Left kidney (tissue), 8 donors: ENCODE data around the gene FAM110C. TPM values are rescaled to one million over a fixed set of nuclear protein-coding genes. Genes with fewer than 3 reads are reported as not detected.
"Not testable (repeated sequence)": the region's sequence is repeated elsewhere in the genome, so short reads cannot be mapped to it uniquely, and the experiment has no call there.

ENCODE experiments used
- DNase-seq: peaks from one replicate; pipeline ENCODE4 v3.0.0-alpha.2; 2013
- long read RNA-seq, 8 donors: transcript quantifications; one replicate each; lab custom pipeline, GENCODE V29; 2026
- polyA plus RNA-seq: library from polyadenylated mRNA; unstranded; fragments of 120-200 nt; gene quantifications from one replicate; pipeline ENCODE4 v1.2.1, GENCODE V29; 2013; ENCODE audit not compliant: insufficient read length

Gene FAM110C, protein sequence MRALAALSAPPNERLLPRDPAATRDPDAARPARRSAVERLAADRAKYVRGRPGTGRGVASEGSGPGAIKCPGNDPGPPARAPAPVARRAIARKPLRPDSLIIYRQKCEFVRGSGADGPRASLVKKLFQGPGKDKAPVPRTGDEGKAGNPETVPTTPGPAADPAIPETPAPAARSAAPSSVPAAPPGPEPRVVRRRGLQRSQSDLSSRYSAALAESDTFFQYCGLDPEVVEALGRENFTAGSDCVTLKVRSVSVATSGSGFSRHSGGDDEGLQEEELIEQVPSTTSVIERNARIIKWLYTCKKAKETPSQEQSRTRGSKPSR
- polyA plus RNA-seq, result 15.4 TPM
- long read RNA-seq, donor 1, partial matches to known transcripts, result 0 of 4 reads
- long read RNA-seq, donor 1, other reads (novel, unspliced or antisense), result 0 of 4 reads
- long read RNA-seq, donor 2, partial matches to known transcripts, result 0 of 1 reads
- long read RNA-seq, donor 2, other reads (novel, unspliced or antisense), result 0 of 1 reads
- long read RNA-seq, donor 3, result 0 reads
- long read RNA-seq, donor 4, result 0 reads
- long read RNA-seq, donor 5, transcript FAM110C-201 (2 exons, 3,760 nt), result major isoform, 5 of 5 reads
- long read RNA-seq, donor 5, partial matches to known transcripts, result 0 of 5 reads
- long read RNA-seq, donor 5, other reads (novel, unspliced or antisense), result 0 of 5 reads
- long read RNA-seq, donor 6, partial matches to known transcripts, result 0 of 5 reads
- long read RNA-seq, donor 6, other reads (novel, unspliced or antisense), result 0 of 5 reads
- long read RNA-seq, donor 7, partial matches to known transcripts, result 0 of 4 reads
- long read RNA-seq, donor 7, other reads (novel, unspliced or antisense), result 0 of 4 reads
- long read RNA-seq, donor 8, partial matches to known transcripts, result 0 of 2 reads
- long read RNA-seq, donor 8, other reads (novel, unspliced or antisense), result 0 of 2 reads

DNA sequence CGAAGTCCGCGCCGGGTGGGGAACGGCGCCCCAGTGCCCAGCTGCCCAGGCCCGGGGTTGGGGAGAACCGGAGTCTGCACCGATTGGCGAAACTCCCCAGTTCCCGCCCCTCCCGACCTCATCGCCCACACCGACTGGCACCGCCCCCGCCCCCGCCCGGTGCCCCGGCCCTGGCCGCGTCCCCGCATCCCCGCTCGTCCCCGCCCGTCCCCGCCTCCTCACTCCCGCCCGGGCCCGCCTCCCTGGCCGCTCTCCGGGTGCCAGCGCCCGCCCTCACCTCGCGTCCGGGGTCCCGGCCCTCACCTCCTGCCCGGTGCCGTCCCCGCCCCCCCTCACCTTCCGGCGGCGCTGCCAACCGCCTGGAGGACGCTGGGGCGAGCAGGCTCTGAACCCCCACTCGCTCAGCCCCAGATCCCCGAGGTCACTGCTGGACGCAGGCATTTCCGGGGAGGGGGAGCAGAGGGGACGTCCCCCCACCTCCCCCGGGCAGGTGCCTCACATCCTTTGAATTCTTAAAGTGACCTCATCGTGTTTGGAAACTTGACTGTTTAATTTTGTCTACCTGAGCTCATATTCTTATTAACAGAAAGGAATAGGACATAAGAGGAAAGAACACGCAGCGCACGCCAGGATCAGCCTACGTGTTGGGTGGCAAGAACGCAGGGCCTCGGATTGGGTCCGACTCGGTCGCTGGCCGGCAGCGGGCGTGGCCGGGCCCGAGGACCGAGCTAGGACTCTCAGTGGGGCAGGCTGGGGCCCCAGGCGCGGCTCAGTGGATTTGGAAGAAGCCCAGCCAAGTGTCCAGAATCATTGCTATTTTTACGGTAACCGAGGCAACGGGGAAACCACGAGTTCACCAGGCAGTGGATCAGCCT, at the start of gene FAM110C:
FAM110C (minus strand) TSS at position 35 of the 875 bp plus-strand sequence. CDS start 120 bp downstream, outside the sequence.
- no peak for DNase-seq

DNA sequence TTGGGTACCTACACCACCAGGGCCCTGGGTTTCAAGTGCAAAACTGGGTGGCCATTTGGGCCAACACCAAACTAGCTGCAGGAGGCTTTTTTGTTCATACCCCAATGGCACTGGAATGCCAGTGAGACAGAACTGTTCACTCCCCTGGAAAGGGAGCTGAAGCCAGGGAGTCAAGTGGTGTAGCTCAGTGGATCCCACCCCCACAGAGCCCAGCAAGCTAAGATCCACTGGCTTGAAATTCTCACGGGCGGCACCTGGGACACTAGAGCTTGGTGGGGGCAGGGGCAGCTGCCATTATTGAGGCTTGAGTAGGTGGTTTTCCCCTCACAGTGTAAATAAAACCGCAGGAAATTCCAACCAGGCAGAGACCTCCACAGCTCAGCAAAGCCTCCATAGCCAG, 46.0 kb upstream of the FAM110C start:
- DNase-seq, result no peak

DNA sequence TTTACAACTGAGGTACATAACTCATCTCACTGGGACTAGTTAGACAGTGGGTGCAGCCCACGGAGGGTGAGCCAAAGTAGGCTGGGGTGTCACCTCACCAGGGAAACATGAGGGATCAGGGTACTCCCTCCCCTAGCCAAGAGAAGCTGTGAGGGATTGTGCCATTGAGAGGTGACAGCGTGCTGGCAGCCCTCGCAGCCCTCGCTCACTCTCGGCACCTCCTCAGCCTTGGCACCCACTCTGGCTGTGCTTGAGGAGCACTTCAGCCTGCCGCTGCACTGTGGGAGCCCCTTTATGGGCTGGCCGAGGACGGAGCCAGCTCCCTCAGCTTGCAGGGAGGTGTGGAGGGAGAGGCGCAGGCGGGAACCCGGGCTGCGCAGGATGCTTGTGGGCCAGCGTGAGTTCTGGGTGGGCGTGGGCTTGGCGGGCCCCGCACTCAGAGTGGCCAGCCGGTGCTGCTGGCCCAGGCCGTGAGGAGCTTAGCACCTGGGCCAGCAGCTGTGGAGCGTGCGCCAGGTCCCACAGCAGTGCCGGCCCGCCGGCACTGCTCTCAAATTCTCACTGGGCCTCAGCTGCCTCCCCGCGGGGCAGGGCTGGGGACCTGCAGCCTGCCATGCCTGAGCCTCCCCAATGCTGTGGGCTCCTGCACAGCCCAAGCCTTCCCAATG, 44.5 kb upstream of the FAM110C start:
- DNase-seq, result no peak

DNA sequence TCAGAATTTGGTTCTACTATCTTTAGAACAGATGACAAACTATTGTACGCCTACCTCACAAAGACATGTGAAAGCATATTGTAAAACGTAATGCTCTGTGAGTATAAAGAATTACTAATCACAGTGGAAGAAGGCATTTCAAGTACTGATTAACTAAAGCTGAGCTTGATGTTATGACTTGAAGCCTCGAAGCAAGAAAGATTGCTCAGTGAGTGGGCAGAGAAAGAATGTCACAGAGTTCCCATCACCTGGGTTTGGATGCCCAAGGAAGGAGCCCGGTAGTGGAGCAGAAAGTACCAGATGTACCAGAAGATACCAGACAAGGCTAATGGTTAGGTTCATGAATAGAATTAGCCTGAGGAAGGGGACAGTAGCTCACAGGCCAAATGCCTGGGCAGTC, 39.5 kb upstream of the FAM110C start:
- DNase-seq, result no peak

DNA sequence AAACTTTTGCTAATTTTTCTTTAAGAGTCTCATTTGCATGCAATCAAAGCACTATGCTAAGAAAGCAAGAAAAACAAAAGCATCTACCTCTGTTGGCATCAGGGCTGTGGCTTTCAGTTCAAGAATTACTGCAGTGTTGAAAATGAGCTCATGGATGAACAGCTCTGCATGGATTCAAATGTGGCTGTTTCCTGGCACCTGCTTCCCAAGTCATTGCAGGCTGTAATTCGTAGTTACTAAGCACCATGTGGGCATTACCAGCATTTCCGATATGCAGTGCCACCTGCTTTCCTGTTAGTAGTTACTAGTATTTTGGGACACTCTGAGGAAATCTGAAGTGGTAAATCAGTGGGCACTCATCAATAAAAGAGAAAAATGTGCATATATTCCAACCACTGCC, 37.8 kb upstream of the FAM110C start:
- no peak for DNase-seq

DNA sequence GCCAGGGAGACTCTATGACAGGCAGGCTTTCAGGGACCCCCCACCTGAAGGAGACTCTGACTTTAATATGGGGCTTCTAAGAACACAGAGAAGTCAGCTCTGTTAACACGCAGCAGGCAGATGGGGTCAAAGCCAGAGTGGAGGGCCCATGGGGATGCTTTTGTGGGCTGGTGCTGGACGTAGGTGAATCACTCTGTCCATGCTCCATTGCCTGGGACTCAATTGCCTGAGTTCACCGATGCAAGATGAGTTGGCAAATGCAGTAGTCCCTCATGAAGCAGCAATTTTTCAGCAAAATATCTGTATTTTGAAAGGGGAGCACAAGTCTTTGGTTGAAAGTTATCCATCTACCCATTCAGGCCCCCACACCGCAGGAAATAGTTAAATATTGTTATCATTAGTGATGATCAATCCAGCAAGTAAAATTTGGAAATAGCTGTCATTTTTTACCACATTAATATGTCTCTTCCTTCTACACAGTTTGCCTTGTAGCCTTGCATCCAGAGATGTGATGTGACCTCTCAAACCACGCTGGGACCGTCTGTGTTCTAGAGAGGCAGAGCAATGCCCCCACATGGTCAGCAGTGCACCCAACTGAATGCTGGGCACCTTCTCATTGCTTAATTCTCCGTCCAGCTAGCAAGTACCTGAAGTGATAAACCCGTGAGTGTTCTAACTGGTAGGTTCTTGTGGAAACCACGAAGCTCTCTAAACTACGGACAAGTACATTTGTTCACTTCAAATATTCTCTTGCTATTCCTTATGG, 34.8 kb upstream of the FAM110C start:
- no peak for DNase-seq

DNA sequence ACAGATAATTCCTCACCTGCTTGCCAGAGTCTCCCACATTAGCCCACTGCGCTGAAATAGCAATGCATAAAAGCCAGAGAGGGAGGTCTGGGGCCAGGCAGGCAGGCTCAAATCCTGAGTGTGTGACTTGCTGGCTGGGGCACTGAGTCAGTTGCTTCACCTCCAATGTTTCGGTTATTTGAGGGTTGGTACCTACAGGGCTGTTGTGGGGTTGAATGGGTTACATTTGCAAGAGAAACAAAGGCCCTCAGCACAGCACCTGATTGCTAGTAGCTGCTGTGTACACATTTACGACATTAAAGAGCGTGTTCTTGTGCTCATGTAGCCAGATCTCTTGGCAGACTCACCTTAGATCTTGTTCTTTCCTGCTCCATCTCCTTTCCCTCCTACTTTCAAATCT, 34.1 kb upstream of the FAM110C start:
- no peak for DNase-seq

DNA sequence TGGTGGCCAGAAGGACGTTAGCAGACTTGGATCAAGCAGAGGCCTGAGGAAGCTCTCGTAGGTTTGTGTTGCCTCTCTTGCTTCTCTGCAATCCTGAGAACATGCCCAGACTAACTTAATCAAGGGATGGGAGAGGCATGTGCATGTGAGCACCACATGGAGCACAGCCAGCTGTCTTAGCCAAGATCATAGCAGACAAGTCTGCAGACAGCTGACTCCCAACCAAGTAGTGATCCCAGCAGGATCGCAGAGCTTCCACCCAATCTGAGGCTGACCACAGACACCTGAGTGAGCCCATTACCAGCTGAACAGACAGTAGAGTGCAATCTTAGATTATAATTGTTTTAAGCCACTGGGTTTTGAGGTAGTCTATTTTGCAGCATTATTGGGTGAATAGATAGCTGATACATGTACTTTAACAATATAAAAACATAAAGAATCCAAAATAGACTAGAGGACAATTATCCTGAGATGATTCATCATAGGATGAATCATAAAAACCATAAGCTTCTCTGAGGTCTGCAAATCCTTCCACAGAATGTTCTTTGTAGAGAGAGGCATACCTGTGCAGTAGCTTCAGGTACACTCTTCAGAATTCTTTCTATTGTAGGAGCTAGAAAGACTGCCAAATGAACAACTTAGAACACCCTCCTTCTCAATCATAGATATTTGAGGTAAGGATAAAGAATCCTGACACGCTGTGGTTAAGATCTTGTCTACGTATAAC, 25.2 kb upstream of the FAM110C start:
- DNase-seq, result no peak

DNA sequence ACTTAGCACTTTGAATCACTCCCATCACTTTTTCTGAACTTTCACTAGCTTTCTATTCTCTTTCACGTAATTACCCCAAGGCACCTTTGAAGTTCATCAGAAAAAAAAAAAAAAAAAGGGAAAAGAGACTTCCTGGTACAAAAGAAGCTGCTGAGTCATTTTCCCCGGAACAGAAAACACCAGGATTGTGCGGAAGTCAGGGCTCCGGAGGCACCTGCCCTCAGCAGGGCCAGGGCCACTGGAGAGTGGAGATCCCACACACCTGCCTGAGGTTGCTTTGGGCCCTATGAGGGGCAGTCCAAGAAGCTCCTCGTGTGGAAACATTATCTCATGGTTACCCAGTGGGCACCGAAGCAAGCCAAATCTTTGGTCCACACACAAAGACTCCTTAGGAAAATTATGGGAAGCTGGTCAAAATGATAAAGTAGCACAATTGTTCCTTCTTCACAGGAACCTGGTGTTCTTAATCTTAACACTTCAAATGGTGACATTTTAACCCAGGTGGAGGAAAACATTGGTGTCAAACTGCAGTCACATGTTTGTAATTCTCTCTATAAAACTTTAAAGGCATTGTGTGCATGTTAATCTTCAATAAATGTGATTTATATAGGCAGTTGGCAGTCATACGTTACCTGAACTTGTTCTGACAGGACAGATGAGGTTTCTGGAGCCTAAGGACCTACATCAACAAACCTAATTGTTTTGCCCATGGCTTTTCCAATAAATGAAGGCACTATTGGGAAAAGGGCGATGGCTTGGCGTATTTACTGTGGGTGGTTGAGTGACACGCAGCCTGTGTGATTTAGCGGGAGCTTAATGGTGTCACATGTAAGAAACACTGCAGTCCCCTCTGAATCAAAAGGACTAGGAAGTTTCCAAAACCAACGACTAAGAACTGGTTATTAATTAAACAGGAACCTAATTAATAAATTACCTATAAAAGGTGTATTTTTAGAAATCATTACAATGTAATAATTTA, 23.4 kb upstream of the FAM110C start:
- no peak for DNase-seq

DNA sequence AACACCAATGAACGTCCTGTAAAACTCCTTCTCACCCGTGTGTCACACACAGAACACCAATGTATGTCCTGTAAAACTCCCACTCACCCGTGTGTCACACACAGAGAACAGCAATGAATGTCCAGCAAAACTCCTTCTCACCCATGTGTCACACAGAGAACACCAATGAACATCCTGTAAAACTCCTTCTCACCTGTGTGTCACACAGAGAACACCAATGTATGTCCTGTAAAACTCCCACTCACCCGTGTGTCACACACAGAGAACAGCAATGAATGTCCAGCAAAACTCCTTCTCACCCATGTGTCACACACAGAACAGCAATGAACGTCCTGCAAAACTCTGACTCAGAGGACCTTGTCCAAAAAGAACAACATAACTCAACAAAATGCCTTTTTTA, 22.3 kb upstream of the FAM110C start:
- DNase-seq, result not testable (repeated sequence)

DNA sequence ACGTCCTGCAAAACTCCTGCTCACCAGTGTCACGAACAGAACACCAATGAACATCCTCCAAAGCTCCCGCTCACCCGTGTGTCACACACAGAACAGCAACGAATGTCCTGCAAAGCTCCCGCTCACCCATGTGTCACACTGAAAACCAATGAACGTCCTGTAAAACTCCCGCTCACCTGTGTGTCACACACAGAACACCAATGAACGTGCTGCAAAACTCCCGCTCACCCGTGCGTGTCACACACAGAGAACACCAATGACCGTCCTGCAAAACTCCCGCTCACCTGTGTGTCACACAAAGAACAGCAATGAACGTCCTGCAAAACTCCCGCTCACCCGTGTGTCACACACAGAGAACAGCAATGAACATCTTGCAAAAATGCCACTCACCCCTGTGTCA, 20.5 kb upstream of the FAM110C start:
- no peak for DNase-seq

DNA sequence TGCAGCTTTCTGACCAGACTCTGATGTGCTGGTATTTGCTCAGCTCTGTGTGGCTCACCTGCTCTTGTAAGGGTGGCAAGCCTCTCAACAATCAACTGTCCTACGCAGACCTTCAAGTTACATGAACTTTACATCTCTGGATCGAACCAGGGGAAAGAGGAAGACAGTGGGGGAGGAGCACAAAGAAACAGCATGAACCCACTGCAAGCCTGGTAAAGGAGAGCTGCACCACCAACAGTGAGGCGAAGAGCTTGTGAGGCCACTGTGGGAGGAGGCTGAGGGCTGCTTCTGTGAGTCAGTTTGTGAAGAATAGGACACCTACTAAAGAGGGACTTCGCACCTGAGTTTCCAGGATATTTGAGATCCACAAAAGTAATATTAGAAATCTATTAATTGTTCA, 18.8 kb upstream of the FAM110C start:
- DNase-seq, result no peak

DNA sequence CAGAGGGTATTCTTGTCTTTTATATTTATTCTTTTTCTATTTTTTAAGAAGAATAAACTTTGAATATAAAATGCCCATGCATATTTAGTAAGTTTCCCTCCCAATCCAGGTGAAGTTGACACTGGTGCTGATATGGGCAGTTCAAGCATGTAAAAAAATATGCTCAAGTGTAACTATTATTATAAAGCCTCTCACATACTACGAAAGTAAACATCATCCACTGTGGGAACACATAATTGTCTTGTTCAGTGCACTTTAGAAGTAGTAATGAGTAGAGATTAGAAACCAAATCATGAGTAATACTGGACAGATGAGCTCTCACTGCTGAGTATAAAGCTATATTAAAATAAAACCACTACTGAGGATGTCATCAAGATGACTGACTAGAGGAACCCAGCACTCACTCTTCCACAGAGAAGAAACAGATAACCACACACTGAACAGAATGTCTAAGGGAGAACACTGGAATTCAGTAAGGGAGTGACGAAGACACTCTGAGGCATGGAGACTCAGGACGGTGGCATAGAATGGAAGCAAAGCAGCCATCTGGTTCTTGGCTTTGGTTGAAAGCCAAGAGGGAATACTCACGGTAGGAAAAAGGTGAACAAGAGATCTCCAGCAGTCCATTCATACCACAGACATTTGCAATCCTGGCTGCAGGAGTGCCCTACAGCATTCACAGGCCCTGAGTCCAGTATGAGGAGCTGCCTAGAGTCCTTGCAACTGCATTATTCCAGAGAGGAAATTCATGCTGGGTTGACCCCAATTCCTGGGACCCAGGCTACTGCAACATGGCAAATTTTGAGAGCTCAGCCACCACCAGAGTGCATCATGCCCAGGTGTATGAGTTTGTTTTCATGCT, 9.5 kb upstream of the FAM110C start:
- no peak for DNase-seq

DNA sequence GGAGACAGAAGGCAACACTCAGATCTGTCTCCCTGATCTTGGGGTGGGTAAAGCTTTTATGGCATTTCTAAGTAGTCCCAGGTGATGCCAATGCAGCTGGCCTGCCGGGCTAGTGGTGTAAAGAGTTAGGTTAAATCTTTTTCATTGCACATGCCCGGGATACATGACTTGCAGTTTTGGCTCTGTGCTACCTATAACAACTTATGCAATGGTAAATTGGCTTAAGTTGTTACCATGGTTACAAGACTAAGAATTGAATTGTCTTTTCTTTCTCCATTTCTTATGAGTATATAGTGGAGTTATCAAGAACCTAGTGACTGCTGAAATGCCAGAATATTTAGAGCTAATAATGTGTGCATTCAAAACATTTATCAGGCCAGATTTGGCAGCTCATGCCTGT, 5.3 kb upstream of the FAM110C start:
- no peak for DNase-seq

DNA sequence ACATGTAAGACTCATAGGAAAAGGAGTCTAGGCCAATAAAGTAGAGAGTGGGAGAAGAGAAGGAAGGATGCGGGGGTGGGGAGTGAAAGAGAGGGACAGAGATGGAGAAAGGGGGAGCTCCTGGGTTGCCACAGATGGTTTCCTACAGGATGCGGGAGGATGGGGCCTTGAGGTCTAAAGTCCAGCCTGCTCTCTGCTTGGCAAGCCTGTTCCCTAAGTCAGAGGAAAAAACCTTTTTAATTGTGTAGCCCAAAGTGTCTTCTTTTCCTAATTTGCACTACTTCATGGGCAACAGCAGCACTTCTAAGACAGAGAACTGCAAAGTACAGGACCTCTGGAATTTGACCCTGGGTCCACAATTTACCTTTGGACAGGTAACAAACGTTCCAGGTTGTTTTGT, 1.4 kb upstream of the FAM110C start:
- no peak for DNase-seq

DNA sequence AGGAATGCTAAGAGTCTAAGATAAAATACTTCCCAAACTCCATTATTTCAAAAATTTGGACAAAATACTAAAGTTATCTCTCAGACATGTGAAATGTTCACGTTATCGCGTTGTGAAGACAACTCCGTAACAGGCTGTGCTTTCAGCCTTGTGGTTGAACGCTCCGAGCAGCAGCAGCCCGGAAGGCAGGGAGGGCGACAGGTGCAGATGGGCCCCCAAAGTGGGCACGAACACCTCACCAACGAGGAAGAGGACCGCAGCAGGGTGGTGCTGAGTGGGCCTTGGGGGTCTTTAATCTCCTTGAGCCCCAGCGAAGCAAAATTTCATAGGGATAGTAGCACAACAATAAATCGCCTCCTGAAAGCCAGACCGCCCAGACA, 1.0 kb upstream of the FAM110C start:
- no peak for DNase-seq

DNA sequence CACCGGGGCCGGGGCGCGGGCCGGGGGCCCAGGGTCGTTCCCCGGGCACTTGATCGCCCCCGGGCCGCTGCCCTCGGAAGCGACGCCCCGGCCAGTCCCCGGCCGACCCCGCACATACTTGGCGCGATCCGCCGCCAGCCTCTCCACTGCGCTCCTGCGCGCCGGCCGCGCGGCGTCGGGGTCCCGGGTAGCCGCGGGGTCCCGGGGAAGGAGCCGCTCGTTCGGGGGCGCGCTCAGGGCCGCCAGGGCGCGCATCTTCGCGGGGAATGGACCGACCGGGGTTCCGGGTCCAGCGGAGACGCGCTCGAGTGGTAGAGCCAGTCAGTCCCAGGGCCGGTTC, 204 bp downstream of the FAM110C start:
- DNase-seq, result no peak
